H1 (cell line): Measurements from ENCODE around the gene DCTD. TPM values are rescaled to one million over a fixed set of nuclear protein-coding genes. Genes with fewer than 3 reads are reported as not detected.

Experiments
- CTCF ChIA-PET: fragments of 300-600 bp; sonication (Branson Sonifier 250); formaldehyde crosslinking; loops from one replicate; lab custom pipeline; 2021; ENCODE audit not compliant: partially characterized antibody; lab: Charles Lee
- POLR2A ChIA-PET: fragments of 300-600 bp; sonication (Branson Sonifier 250); formaldehyde crosslinking; loops from one replicate; lab custom pipeline; 2021; ENCODE audit warnings: inconsistent platforms; ENCODE audit not compliant: partially characterized antibody; lab: Charles Lee
- DNase-seq, 2 experiments: peaks; one replicate each; pipeline versions ENCODE4 v3.0.0 to v3.0.0-alpha.2; 2010 to 2022; ENCODE audit warnings: low spot score in 2 of 2, low read depth in 1 of 2, mixed read lengths in 1 of 2
- FAIRE-seq: peaks from 2 replicates; lab custom pipeline; 2011; peaks lifted over from hg19 to GRCh38; lab: Jason Lieb, UNC
- H2AFZ ChIP-seq: 2 replicates; pipeline ENCODE4 v1.8.1; 2012; ENCODE audit warnings: low read length, inconsistent platforms
- H2AK5ac ChIP-seq: 2 replicates; pipeline ENCODE4 v1.6.1; 2013; ENCODE audit warnings: low read depth, low read length
- H2BK120ac ChIP-seq: replicated peaks from 2 replicates; pipeline ENCODE3; 2013; ENCODE audit warnings: low read depth, low read length, inconsistent platforms
- H2BK12ac ChIP-seq: 2 replicates; pipeline ENCODE4 v1.6.1; 2013; ENCODE audit warnings: low read depth, low read length
- H2BK15ac ChIP-seq: 2 replicates; pipeline ENCODE4 v1.6.1; 2013; ENCODE audit warnings: low read length
- H2BK20ac ChIP-seq: 2 replicates; pipeline ENCODE4 v1.6.1; 2013; ENCODE audit warnings: low read length
- H2BK5ac ChIP-seq: 2 replicates; pipeline ENCODE4 v1.6.1; 2013; ENCODE audit warnings: low read depth, low read length
- H3K14ac ChIP-seq: 2 replicates; pipeline ENCODE4 v1.6.1; 2013; ENCODE audit warnings: inconsistent platforms; ENCODE audit not compliant: insufficient read length
- H3K18ac ChIP-seq: 2 replicates; pipeline ENCODE4 v1.6.1; 2013; ENCODE audit warnings: low read length; ENCODE audit errors: extremely low read depth
- H3K23ac ChIP-seq: 2 replicates; pipeline ENCODE4 v1.6.1; 2013; ENCODE audit warnings: inconsistent platforms; ENCODE audit not compliant: insufficient read length
- H3K23me2 ChIP-seq: 2 replicates; pipeline ENCODE4 v1.6.1; 2013; ENCODE audit warnings: low read depth, low read length
- H3K27ac ChIP-seq: 2 replicates; pipeline ENCODE4 v1.6.1; 2011; ENCODE audit warnings: low read depth, low read length, inconsistent platforms
- H3K27me3 ChIP-seq, 4 experiments: replicated peaks in 1 of 4; 1 replicate in 1 of 4; 2 replicates in 3 of 4; pipeline versions ENCODE4 v1.6.1 to v1.8.1; 2011 to 2013; ENCODE audit warnings: low read length in 3 of 4, mild to moderate bottlenecking in 3 of 4, inconsistent platforms in 2 of 4, mixed read lengths in 2 of 4, moderate library complexity in 1 of 4; ENCODE audit not compliant: control insufficient read depth in 3 of 4, insufficient read depth in 3 of 4; ENCODE audit errors: extremely low read depth in 1 of 4
- H3K36me3 ChIP-seq, 4 experiments: 2 replicates each; pipeline versions ENCODE4 v1.6.1 to v1.8.1; 2011 to 2013; ENCODE audit warnings: mild to moderate bottlenecking in 4 of 4, low read length in 3 of 4, moderate library complexity in 2 of 4, control low read depth in 1 of 4, inconsistent platforms in 1 of 4; ENCODE audit not compliant: insufficient read depth in 4 of 4, control insufficient read depth in 2 of 4
- H3K4ac ChIP-seq: replicated peaks from 2 replicates; pipeline ENCODE3; 2013; ENCODE audit warnings: low read length, low read depth, mixed read lengths, inconsistent platforms; ENCODE audit not compliant: insufficient read length
- H3K4me1 ChIP-seq, 4 experiments: replicated peaks in 1 of 4; 1 replicate in 1 of 4; 2 replicates in 3 of 4; pipeline versions ENCODE4 v1.6.1 to v1.8.1; 2011 to 2013; ENCODE audit warnings: low read length in 3 of 4, inconsistent platforms in 2 of 4, mixed read lengths in 1 of 4; ENCODE audit not compliant: insufficient read depth in 4 of 4, control insufficient read depth in 3 of 4
- H3K4me2 ChIP-seq, 2 experiments: 2 replicates each; pipeline versions ENCODE4 v1.6.1 to v1.8.1; 2011 to 2013; ENCODE audit warnings: low read depth in 2 of 2, low read length in 2 of 2, control low read depth in 1 of 2, inconsistent platforms in 1 of 2, mild to moderate bottlenecking in 1 of 2; ENCODE audit not compliant: insufficient read depth in 1 of 2
- H3K4me3 ChIP-seq, 4 experiments: fragments of 200-600, 300-600 bp in 1 of 4; sonication (generic), shearing (Covaris generic), sonication (Bioruptor Twin) in 1 of 4; 2 replicates each; pipeline versions ENCODE4 v1.5.1 to v1.8.1; 2011 to 2016; ENCODE audit warnings: low read length in 4 of 4, low read depth in 3 of 4, control low read depth in 2 of 4, inconsistent platforms in 2 of 4, mild to moderate bottlenecking in 2 of 4, mixed read lengths in 1 of 4, moderate library complexity in 1 of 4; ENCODE audit not compliant: insufficient read depth in 2 of 4; ENCODE audit errors: extremely low read depth in 1 of 4
- H3K56ac ChIP-seq: replicated peaks from 2 replicates; pipeline ENCODE3; 2013; ENCODE audit warnings: low read depth, mild to moderate bottlenecking, mixed read lengths, low read length, inconsistent platforms; ENCODE audit not compliant: insufficient read length
- H3K79me1 ChIP-seq: 2 replicates; pipeline ENCODE4 v1.6.1; 2013; ENCODE audit warnings: low read depth, low read length, control low read depth
- H3K79me2 ChIP-seq, 2 experiments: 2 replicates each; pipeline versions ENCODE4 v1.6.1 to v1.8.1; 2012 to 2013; ENCODE audit warnings: low read length in 2 of 2, mild to moderate bottlenecking in 2 of 2, inconsistent platforms in 1 of 2; ENCODE audit not compliant: insufficient read depth in 2 of 2, control insufficient read depth in 1 of 2
- H3K9ac ChIP-seq, 4 experiments: replicated peaks in 1 of 4; 1 replicate in 1 of 4; 2 replicates in 3 of 4; pipeline versions ENCODE4 v1.6.1 to v1.8.1; 2011 to 2013; ENCODE audit warnings: low read depth in 3 of 4, low read length in 3 of 4, control low read depth in 2 of 4, mild to moderate bottlenecking in 2 of 4, moderate library complexity in 2 of 4, inconsistent platforms in 1 of 4; ENCODE audit errors: extremely low read depth in 1 of 4
- H3K9me3 ChIP-seq, 2 experiments: 2 replicates each; pipeline versions ENCODE4 v1.6.1 to v1.8.1; 2012 to 2013; ENCODE audit warnings: mild to moderate bottlenecking in 2 of 2, moderate library complexity in 2 of 2, control low read depth in 1 of 2, inconsistent platforms in 1 of 2, low read depth in 1 of 2, low read length in 1 of 2, mixed read lengths in 1 of 2; ENCODE audit not compliant: insufficient read depth in 2 of 2
- H4K20me1 ChIP-seq, 2 experiments: replicated peaks in 1 of 2; 2 replicates each; pipeline versions ENCODE3 to v1.8.1; 2011 to 2013; ENCODE audit warnings: inconsistent platforms in 2 of 2, low read length in 2 of 2, mild to moderate bottlenecking in 1 of 2; ENCODE audit not compliant: insufficient read depth in 2 of 2, control insufficient read depth in 1 of 2
- H4K5ac ChIP-seq: 2 replicates; pipeline ENCODE4 v1.6.1; 2013; ENCODE audit warnings: low read length, low read depth, mixed read lengths, inconsistent platforms; ENCODE audit not compliant: insufficient read length
- H4K8ac ChIP-seq: 2 replicates; pipeline ENCODE4 v1.8.0; 2013; ENCODE audit warnings: mild to moderate bottlenecking, moderate library complexity, low read length, inconsistent platforms; ENCODE audit not compliant: insufficient read depth; ENCODE audit errors: extremely low read depth
- H4K91ac ChIP-seq: replicated peaks from 2 replicates; pipeline ENCODE3; 2013; ENCODE audit warnings: low read length, mixed read lengths, inconsistent platforms; ENCODE audit not compliant: insufficient read length
- ATF2 ChIP-seq: IDR thresholded peaks from 2 replicates; pipeline ENCODE4 v1.6.1; 2012; ENCODE audit warnings: low read length, inconsistent platforms
- E2F6 ChIP-seq: IDR thresholded peaks from 2 replicates; pipeline ENCODE4 v1.6.1; 2012; ENCODE audit warnings: inconsistent platforms
- GABPA ChIP-seq: IDR thresholded peaks from 2 replicates; pipeline ENCODE4 v1.6.1; 2011; ENCODE audit warnings: mild to moderate bottlenecking, low read length, moderate library complexity, borderline replicate concordance; ENCODE audit not compliant: insufficient read depth
- MAX ChIP-seq: IDR thresholded peaks from 2 replicates; pipeline ENCODE4 v1.6.1; 2012; ENCODE audit warnings: inconsistent platforms
- POLR2AphosphoS5 ChIP-seq: IDR thresholded peaks from 2 replicates; pipeline ENCODE4 v1.6.1; 2011; ENCODE audit warnings: low read depth, low read length
- WGBS, 2 experiments: shearing (Covaris generic) in 1 of 2; methylation state at CpG; one replicate each; pipeline versions ENCODE4 v1.1.6 to v1.1.7; 2013 to 2015; ENCODE audit warnings: low lambda C conversion rate in 2 of 2, mixed read lengths in 2 of 2, inconsistent platforms in 1 of 2, low coverage in 1 of 2, missing lambda C conversion rate in 1 of 2; ENCODE audit not compliant: insufficient replicate concordance in 2 of 2, insufficient coverage in 1 of 2, insufficient read length in 1 of 2; ENCODE audit errors: extremely low coverage in 1 of 2, missing lambda C conversion rate in 1 of 2; 5-methylcytosine and 5-hydroxymethylcytosine counted together
- polyA plus RNA-seq, 7 experiments: library from polyadenylated mRNA; depleted of rRNA in 3 of 7; stranded (reverse) in 5 of 7; unstranded in 2 of 7; fragments of >200 nt in 5 of 7; fragments of 200-250 nt in 2 of 7; gene quantifications; 1 replicate in 5 of 7; 2 replicates in 1 of 7; 4 replicates in 1 of 7; pipeline versions ENCODE4 v1.2.1 to v1.2.3, GENCODE V29; 2011 to 2013; ENCODE audit warnings: missing spikeins in 2 of 7, mixed read lengths in 2 of 7
- total RNA-seq: library from RNA; stranded (reverse); fragmentation: NEBNext Ultra II Directional; extraction: Animal tissue kit (Norgen Biotek cat#: 25700); gene quantifications from 2 replicates; pipeline ENCODE4 v1.2.1, GENCODE V29; 2021

The DCTD gene
- total and polyA plus RNA-seq, 2 of the 8 experiments (the other 6 are each of a cell fraction or from before 2014, with no cell fraction given), result 60.2 to 69.5 TPM

GRCh38 chr4:182937268-182938204, 20.4 kb upstream of the DCTD start:
- POLR2A ChIA-PET, result interaction anchor here (0.6 to 2.3 kb wide), 4 partner anchors 12 to 702 kb away, joined by 3 to 8 read pairs (median 4); partner anchors contain the start of gene WWC2

More at GRCh38 chr4:182937268-182938204, 20.4 kb upstream of the DCTD start:
- FAIRE-seq (no peak), DNase-seq (no peak)
- no peak overlapping the region for H3K14ac ChIP-seq
- no peak overlapping the region for H3K4ac ChIP-seq
- TF ChIP-seq MAX, result peak; percentile 49
- TF ChIP-seq E2F6, result peak; percentile 35; the same call in 1 of the 2 replicates
- no peak for TF ChIP-seq ATF2
- no peak for TF ChIP-seq POLR2AphosphoS5
- no peak for TF ChIP-seq GABPA
- H4K20me1 ChIP-seq, result no peaks in the 10 kb centered on the region
- no peak overlapping the region for H2BK15ac ChIP-seq
- H2BK12ac ChIP-seq, result no peak overlapping the region
- no peak overlapping the region for H3K4me3 ChIP-seq
- no peaks in the 10 kb centered on the region for H3K79me1 ChIP-seq
- no peak overlapping the region for H3K27ac ChIP-seq
- no peak overlapping the region for H3K23ac ChIP-seq
- no peaks in the 10 kb centered on the region for H3K9me3 ChIP-seq
- no peak overlapping the region for H4K8ac ChIP-seq
- H3K36me3 ChIP-seq, result no peaks in the 10 kb centered on the region
- no peak overlapping the region for H2AK5ac ChIP-seq
- WGBS, 2 experiments, result 62% methylated on average over 5 of the region's 5 CpGs; no CpG with 5 or more reads in 1 of the 2 experiments
- H4K91ac ChIP-seq, result no peak overlapping the region
- no peak overlapping the region for H2BK5ac ChIP-seq
- H2BK20ac ChIP-seq, result no peak overlapping the region
- H3K4me2 ChIP-seq, result no peak overlapping the region
- CTCF ChIA-PET, result interaction anchor here (0.6 to 5.1 kb wide), 39 partner anchors 9 to 465 kb away, joined by 3 to 74 read pairs (median 4); partner anchors contain the start of gene WWC2
- H4K5ac ChIP-seq, result no peak overlapping the region
- H3K79me2 ChIP-seq, result no peaks in the 10 kb centered on the region
- peaks cover 0 to 6% (median 1%) of the 10 kb centered on the region in 4 experiments; a peak in 3 of 7 replicates for H3K4me1 ChIP-seq
- H3K27me3 ChIP-seq, result no peaks in the 10 kb centered on the region
- no peak overlapping the region for H2AFZ ChIP-seq
- no peaks in the 10 kb centered on the region for H3K23me2 ChIP-seq
- no peak overlapping the region for H3K56ac ChIP-seq
- no peak overlapping the region for H3K9ac ChIP-seq
- H2BK120ac ChIP-seq, result no peak overlapping the region
- no peak overlapping the region for H3K18ac ChIP-seq
